Large intestine (tissue), 3 donors: Measurements from ENCODE around the gene TBC1D16. TPM values are rescaled to one million over a fixed set of nuclear protein-coding genes. Genes with fewer than 3 reads are reported as not detected.
"Not testable (repeated sequence)": the region's sequence is repeated elsewhere in the genome, so short reads cannot be mapped to it uniquely, and the experiment has no call there.

ENCODE experiments used
- DNase-seq, 2 donors: peaks; one replicate each; pipeline versions ENCODE4 v3.0.0 to v3.0.0-alpha.2; 2013
- H3K27ac ChIP-seq: one replicate; pipeline ENCODE4 v1.5.1; 2013; ENCODE audit warnings: low read length
- H3K27me3 ChIP-seq: 2 replicates; pipeline ENCODE4 v1.6.1; 2013; ENCODE audit warnings: low read length; ENCODE audit not compliant: control insufficient read depth, insufficient read depth
- H3K36me3 ChIP-seq: 2 replicates; pipeline ENCODE4 v1.6.1; 2013; ENCODE audit warnings: low read length; ENCODE audit not compliant: control insufficient read depth, insufficient read depth
- H3K4me1 ChIP-seq: one replicate; pipeline ENCODE4 v1.6.1; 2013; ENCODE audit warnings: low read length; ENCODE audit not compliant: control insufficient read depth, insufficient read depth
- H3K4me3 ChIP-seq: one replicate; pipeline ENCODE4 v1.5.1; 2013; ENCODE audit warnings: low read length
- H3K9me3 ChIP-seq: one replicate; pipeline ENCODE4 v1.6.1; 2013; ENCODE audit warnings: mild to moderate bottlenecking, low read depth, low read length, moderate library complexity; ENCODE audit not compliant: control insufficient read depth
- WGBS: methylation state at CpG from one replicate; pipeline ENCODE4 v1.1.5; 2013; ENCODE audit warnings: low lambda C conversion rate; ENCODE audit not compliant: insufficient coverage; 5-methylcytosine and 5-hydroxymethylcytosine counted together
- polyA plus RNA-seq: library from polyadenylated mRNA; unstranded; fragments of 120-200 nt; gene quantifications from one replicate; pipeline ENCODE4 v1.2.1, GENCODE V29; 2013

The TBC1D16 gene
- polyA plus RNA-seq, 1 donor, result 29.9 TPM

DNA sequence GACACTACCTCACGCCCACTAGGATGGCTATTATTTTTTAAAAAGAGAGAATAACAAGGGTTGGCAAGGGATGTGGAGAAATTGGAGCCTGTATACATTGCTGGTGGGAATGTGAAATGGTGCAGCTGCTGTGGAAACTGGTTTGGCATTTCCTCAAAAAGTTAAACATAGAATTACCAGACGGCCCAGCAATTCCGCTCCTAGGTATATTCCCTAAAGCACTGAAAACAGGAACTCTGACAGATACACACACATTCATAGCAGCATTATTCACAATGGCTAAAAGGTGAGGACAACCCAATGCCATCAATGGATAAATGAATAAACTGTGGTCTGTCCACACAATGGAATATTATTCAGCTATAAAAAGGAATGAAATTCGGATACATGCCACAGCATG lies 136.1 kb downstream of the TBC1D16 start:
- WGBS, result 100% methylated on average over 1 of the region's 4 CpGs
- Histone ChIP-seq H3K4me3 (no peak overlapping the region), H3K27me3 (peaks cover 3% of the 10 kb centered on the region)

DNA sequence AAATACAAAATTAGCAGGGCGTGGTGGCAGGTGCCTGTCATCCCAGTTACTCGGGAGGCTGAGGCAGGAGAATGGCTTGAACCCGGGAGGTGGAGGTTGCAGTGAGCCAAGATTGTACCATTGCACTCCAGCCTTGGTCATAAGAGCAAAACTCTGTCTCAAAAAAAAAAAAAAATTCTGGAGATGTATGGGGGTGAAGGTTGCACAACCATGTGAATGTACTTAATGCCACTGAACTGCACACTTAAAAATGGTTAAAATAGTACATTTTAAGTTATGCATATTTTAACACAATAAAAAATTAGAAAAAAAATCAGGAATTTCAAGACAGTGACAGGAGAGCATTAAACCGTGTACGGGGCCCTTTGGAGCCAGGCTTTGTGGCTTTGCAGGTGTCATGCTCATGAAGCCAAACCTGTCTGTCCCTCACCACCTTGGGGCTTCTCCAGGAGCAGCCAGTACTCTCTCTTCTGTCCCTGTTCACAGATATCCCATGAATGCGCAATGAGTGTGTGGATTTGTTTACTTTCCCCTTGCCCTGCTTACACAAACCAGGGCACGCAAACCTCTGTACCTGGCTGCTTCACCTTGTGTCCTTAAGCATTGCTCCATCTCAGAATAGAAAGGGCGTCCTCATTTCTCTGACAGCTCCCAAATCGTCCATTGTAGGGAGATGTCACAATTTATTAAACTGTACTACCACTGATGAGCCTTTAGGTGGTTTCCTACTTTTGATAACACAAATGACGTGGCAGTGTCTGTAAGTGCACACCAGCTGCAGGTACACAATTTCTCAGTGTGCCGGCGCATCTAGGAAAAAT lies 138.2 kb downstream of the TBC1D16 start:
- Histone ChIP-seq H3K27ac (no peak overlapping the region), H3K4me1 (peaks cover 7% of the 10 kb centered on the region), H3K36me3 (no peaks in the 10 kb centered on the region), H3K4me3 (no peak overlapping the region), H3K9me3 (peaks cover 2% of the 10 kb centered on the region), H3K27me3 (peaks cover 3% of the 10 kb centered on the region)
- no CpG with 5 or more reads among the region's 12 CpGs for WGBS
- DNase-seq, result no peak

More for the DNA sequence above, 136.1 kb downstream of the TBC1D16 start:
- no peak for DNase-seq
- Histone ChIP-seq H3K9me3 (peaks cover 2% of the 10 kb centered on the region), H3K4me1 (no peaks in the 10 kb centered on the region), H3K36me3 (no peaks in the 10 kb centered on the region), H3K27ac (no peak overlapping the region)

DNA sequence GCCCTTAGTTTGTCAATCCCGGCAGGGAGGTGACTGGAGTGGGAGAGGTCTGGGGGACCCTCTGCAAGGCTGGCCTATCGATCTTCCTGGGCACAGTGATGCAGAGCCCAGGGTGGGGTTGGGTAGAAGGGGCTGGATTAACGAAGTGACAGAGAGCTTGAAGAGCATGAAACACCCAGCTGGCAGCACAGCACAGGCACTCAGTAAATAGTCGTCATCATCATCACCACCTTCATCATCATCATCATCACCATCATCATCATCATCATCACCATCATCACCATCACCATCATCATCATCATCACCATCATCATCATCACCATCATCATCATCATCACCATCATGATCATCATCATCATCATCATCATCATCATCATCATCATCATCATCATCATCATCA lies 142.2 kb downstream of the TBC1D16 start:
- not testable (repeated sequence) for H3K4me3 ChIP-seq, H3K36me3 ChIP-seq, H3K27ac ChIP-seq, DNase-seq, H3K9me3 ChIP-seq, H3K27me3 ChIP-seq
- H3K4me1 ChIP-seq, result peaks cover 19% of the 10 kb centered on the region
- no CpG with 5 or more reads among the region's 4 CpGs for WGBS

DNA sequence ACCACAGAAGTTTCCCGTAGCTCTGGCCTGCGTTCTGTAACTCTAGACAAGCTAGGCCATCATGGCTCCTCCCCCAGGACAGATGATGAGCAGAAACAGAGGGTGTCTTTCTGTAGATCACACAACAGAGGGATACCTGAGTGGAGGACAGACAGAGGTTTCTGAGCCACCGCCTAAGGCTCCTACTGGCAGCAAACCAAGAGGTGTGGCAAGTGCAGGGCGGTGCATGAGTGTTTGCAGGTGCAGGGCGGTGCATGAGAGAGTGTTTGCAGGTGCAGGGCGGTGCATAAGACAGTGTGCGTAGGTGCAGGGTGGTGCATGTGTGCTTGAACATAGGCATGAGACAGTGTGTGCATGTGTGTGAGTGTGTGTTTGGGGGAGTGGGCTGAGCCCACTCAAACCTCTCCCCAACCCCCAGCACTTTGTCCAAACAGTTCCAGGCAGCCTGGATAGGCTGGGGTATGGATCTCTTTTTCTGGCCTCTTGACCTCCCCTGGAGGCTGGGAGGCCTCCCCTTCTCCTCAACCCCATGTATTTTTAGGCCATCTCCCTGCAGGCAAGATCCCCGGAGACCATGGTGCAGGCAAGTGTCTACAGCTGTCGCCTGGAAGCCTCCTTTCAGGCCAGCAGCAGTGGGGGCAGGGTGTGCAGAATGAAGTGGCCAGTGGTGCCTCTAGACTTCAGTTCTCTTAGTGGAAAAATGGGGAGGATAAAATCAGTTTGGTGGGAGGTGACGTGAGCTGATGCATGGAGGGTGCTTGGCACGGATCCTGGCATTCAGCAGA lies 143.0 kb downstream of the TBC1D16 start:
- Histone ChIP-seq H3K4me3 (no peak overlapping the region), H3K4me1 (peaks cover 19% of the 10 kb centered on the region)
- whole genome bisulfite sequencing, result no CpG with 5 or more reads among the region's 11 CpGs

DNA sequence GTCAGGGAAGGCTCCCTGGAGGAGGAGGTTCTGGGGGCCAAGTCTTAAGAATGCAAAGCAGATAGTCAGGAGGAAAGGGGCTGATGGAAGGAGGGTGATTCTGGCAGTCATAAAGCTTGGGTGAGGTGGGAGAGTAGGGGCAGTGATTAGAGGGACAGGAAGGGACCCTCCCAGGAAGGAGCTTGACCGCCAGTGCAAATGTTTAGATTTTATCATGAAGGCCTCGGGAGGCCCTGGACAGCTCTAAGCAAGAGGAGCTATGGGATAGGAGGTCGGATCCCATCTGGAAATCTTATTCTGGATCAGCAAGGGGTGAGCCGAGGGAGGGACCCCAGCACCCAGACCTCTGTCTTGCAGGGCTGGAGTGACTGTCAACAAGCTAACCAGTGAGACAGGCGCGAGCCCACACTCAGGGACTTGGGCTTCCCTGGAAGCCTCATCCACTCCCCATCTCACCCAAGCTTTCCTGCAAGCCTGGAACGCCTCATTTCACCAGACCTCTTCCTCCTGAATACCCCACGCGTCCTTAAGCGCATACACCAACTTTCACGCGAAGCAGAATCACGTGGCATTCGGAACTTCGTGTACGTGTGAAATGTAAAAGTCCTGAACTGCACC lies 144.4 kb downstream of the TBC1D16 start:
- H3K4me3 ChIP-seq, result no peak overlapping the region
- H3K27me3 ChIP-seq, result peaks cover 3% of the 10 kb centered on the region

More for the DNA sequence above, 143.0 kb downstream of the TBC1D16 start:
- Histone ChIP-seq H3K27ac (no peak overlapping the region), H3K9me3 (no peaks in the 10 kb centered on the region), H3K36me3 (no peaks in the 10 kb centered on the region), H3K27me3 (peaks cover 5% of the 10 kb centered on the region)
- DNase-seq, result peak; percentile 51 to 77

DNA sequence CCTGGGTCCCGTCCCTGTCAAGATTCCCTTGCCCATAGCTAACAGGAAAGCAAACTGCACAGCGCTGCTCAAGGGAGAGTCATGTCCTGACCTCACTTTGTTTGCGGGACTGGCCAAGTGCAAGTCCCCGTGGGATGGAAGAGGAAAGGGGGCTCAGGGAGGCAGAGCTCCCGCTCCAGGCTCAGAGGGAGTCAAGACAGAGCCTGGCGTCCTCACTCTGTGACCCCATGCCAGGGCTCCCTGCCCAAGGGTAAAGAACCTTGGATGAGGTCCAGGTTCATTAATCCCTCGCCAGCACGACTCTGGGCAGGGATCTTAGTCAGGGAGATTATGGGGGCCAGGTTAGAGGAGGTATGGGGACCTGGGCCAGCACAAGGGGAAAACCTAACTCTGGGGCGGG lies 145.0 kb downstream of the TBC1D16 start:
- H3K27me3 ChIP-seq, result peaks cover 3% of the 10 kb centered on the region
- H3K9me3 ChIP-seq, result no peaks in the 10 kb centered on the region
- H3K4me1 ChIP-seq, result peaks cover 25% of the 10 kb centered on the region
- H3K36me3 ChIP-seq, result no peaks in the 10 kb centered on the region
- no peak overlapping the region for H3K4me3 ChIP-seq
- WGBS, result no CpG with 5 or more reads among the region's 9 CpGs
- no peak overlapping the region for H3K27ac ChIP-seq
- DNase-seq, result no peak

More for the DNA sequence above, 144.4 kb downstream of the TBC1D16 start:
- no peak for DNase-seq
- Histone ChIP-seq H3K27ac (no peak overlapping the region), H3K9me3 (no peaks in the 10 kb centered on the region), H3K36me3 (no peaks in the 10 kb centered on the region), H3K4me1 (peaks cover 23% of the 10 kb centered on the region)
- WGBS, result 97% methylated on average over 7 of the region's 16 CpGs

DNA sequence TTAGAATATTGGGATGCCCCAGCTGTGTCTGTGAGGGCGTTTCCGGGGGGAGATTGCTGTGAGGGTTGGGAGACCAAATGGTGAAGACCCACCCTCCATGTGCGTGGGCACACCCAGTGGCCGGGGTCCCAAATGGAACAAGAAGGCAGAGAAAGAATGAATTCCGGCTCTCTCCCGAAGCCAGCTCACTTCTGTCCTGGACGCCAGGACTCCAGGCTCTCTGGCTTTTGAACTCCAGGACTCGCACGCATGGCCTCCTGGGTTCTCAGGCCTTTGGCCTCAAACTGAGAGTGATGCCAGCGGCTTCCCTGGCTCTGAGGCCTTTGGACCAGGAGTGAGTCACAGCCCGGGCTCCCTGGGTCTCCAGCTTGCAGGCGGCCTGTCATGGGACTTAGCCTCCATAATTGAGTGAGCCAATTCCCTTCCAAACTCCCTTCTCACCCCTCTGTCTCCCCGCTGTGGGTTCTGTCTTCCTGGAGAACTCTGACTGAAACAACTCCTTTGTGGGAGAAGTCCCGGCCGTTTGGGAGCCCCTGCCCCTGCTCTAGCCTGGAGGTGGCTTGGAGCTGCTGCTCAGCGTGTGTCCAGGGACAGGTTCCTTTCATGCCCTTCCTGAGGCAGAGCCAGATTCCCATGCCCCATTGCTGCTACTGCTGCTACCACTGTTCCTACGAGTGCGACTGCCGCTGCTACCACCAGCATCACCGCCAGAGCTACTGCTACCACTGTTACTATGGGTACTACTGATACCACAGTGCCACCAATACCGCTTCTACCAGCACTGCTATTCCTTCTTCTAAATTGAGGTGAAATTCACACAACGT lies 146.6 kb downstream of the TBC1D16 start:
- no CpG with 5 or more reads among the region's 22 CpGs for whole genome bisulfite sequencing
- peaks cover 25% of the 10 kb centered on the region for H3K4me1 ChIP-seq

DNA sequence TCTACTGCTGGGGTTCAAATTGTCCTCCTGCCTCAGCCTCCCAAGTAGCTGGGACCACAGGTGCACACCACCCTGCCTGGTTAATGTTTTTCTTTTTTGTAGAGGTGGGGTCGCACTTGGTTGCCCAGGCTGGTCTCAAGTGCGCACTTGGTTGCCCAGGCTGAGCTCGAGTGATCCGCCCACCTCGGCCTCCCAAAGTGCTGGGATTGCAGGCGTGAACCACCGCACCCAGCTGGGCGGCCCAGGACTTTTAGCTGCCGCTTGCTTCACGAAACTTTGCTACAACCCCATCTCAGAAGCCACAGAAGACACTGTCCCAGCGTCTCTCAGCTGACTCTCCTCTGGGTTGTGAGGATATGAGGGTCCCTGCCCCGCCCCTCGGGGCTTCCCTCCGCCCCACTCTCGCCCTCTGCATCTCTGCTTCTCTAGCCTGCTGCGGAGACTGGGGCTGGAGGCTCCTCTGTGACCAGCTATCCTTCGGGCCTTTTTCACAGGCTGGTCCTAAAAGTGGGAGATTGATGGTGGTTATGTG lies 147.6 kb downstream of the TBC1D16 start:
- Histone ChIP-seq H3K4me3 (no peak overlapping the region), H3K9me3 (no peaks in the 10 kb centered on the region), H3K27ac (no peak overlapping the region), H3K27me3 (peaks cover 3% of the 10 kb centered on the region), H3K4me1 (peaks cover 23% of the 10 kb centered on the region), H3K36me3 (no peaks in the 10 kb centered on the region)
- no CpG with 5 or more reads among the region's 17 CpGs for WGBS
- DNase-seq, result no peak

More for the DNA sequence above, 146.6 kb downstream of the TBC1D16 start:
- Histone ChIP-seq H3K27ac (peak overlapping the region; percentile 60), H3K27me3 (peaks cover 3% of the 10 kb centered on the region), H3K36me3 (no peaks in the 10 kb centered on the region), H3K9me3 (no peaks in the 10 kb centered on the region), H3K4me3 (no peak overlapping the region)
- peak; percentile 79 to 91 for DNase-seq

DNA sequence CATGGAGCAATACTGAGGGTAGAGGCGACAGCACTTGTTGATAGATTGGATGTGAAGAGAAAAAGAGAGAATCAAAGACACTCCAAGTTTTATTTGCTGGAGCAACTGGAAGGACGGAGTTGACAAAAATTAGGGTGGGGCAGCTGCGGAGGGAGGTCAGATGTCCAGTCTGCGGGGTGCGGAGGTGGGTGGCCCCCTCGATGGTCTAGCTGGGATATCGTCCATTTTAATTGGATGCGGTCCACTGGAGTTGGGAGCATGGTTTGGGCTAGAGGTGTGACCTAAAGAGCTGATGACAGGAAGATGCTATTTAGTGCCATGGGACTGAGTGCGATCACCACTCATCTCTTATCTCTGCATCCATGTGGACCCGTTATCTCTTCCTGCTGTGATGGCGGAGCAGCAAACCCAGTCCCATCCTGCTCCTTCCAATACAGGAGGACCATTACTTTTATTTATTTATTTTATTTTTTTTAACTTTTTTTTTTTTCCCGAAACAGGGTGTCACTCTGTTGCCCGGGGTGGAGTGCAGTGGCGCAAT lies 148.2 kb downstream of the TBC1D16 start:
- no peak overlapping the region for H3K4me3 ChIP-seq
- H3K27ac ChIP-seq, result no peak overlapping the region
- H3K27me3 ChIP-seq, result peaks cover 3% of the 10 kb centered on the region
- 93% methylated on average over 3 of the region's 14 CpGs for WGBS
- DNase-seq, result no peak
- H3K9me3 ChIP-seq, result no peaks in the 10 kb centered on the region
- H3K36me3 ChIP-seq, result no peaks in the 10 kb centered on the region
- peaks cover 18% of the 10 kb centered on the region for H3K4me1 ChIP-seq
